Measurements from ENCODE around the gene WNT7B.

- TF ChIP-seq TAF1 (IDR thresholded peaks at IDR 0.05; ENCODE audit: borderline replicate concordance, low read depth, low read length) (no peak), CHD4 (IDR thresholded peaks at IDR 0.05) (no peak), ATF7 (IDR thresholded peaks at IDR 0.05; ENCODE audit: low read depth) (no peak), BMI1 (IDR thresholded peaks at IDR 0.05; ENCODE audit: borderline replicate concordance) (no peak), YY1 (IDR thresholded peaks at IDR 0.05; ENCODE audit: low read depth, low read length) (no peak), E2F4 (IDR thresholded peaks at IDR 0.05; ENCODE audit: low read depth, low read length) (no peak), GABPA (IDR thresholded peaks at IDR 0.05; ENCODE audit: low read depth) (no peak), POLR2A (IDR thresholded peaks at IDR 0.05; ENCODE audit: low read depth, low read length) (no peak), USF2 (IDR thresholded peaks at IDR 0.05; ENCODE audit: borderline replicate concordance, low read depth, low read length) (no peak), POLR2AphosphoS5 (IDR thresholded peaks at IDR 0.05; ENCODE audit: low read length) (no peak)
- TF ChIP-seq, protein P1, sequence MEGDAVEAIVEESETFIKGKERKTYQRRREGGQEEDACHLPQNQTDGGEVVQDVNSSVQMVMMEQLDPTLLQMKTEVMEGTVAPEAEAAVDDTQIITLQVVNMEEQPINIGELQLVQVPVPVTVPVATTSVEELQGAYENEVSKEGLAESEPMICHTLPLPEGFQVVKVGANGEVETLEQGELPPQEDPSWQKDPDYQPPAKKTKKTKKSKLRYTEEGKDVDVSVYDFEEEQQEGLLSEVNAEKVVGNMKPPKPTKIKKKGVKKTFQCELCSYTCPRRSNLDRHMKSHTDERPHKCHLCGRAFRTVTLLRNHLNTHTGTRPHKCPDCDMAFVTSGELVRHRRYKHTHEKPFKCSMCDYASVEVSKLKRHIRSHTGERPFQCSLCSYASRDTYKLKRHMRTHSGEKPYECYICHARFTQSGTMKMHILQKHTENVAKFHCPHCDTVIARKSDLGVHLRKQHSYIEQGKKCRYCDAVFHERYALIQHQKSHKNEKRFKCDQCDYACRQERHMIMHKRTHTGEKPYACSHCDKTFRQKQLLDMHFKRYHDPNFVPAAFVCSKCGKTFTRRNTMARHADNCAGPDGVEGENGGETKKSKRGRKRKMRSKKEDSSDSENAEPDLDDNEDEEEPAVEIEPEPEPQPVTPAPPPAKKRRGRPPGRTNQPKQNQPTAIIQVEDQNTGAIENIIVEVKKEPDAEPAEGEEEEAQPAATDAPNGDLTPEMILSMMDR (IDR thresholded peaks at IDR 0.05 in 2 of 3, conservative IDR thresholded peaks at IDR 0.05 in 1 of 3; ENCODE audit: control insufficient read depth in 2 of 3, extremely low read depth in 1 of 3, insufficient read depth in 1 of 3, low read depth in 3 of 3, low read length in 3 of 3), result no peak
Measured at GRCh38 chr22:45949891-45950290, 27.1 kb downstream of the WNT7B start.
